Ovary (tissue), 9 donors: ENCODE results near the gene CELA2A. TPM values are rescaled to one million over a fixed set of nuclear protein-coding genes. Genes with fewer than 3 reads are reported as not detected.
"Not testable (repeated sequence)": the region's sequence is repeated elsewhere in the genome, so short reads cannot be mapped to it uniquely, and the experiment has no call there.

Source experiments
- DNase-seq, 5 donors: peaks; one replicate each; pipeline ENCODE4 v3.0.0-alpha.2; 2019 to 2020
- H3K27ac ChIP-seq, 2 donors: fragments of 200-600 bp; one replicate each; pipeline versions ENCODE4 v1.5.1 to v1.8.0; 2019 to 2022
- H3K27me3 ChIP-seq: fragments of 200-600 bp; one replicate; pipeline ENCODE4 v1.8.0; 2022
- H3K36me3 ChIP-seq: fragments of 200-600 bp; sonication (generic); one replicate; pipeline ENCODE4 v1.5.1; 2019
- H3K4me1 ChIP-seq: one replicate; pipeline ENCODE4 v1.8.1; 2013; ENCODE audit warnings: mild to moderate bottlenecking, moderate library complexity; ENCODE audit not compliant: insufficient read depth
- H3K4me3 ChIP-seq: fragments of 200-600 bp; sonication (generic); one replicate; pipeline ENCODE4 v1.5.1; 2017
- H3K9me3 ChIP-seq, 2 donors: fragments of 200-600 bp in 1 of 2; sonication (generic) in 1 of 2; one replicate each; pipeline versions ENCODE4 v1.5.1 to v1.8.1; 2013 to 2019; ENCODE audit warnings: mild to moderate bottlenecking in 1 of 2, moderate library complexity in 1 of 2
- CTCF ChIP-seq, 3 donors: fragments of 450-650 bp in 2 of 3; fragments of 200-600 bp in 1 of 3; IDR thresholded peaks; one replicate each; pipeline versions ENCODE4 v1.5.1 to v1.8.0; 2016 to 2022; ENCODE audit warnings: antibody characterized with exemption in 3 of 3, mild to moderate bottlenecking in 1 of 3
- EP300 ChIP-seq: sonication (generic); formaldehyde crosslinking; IDR thresholded peaks from one replicate; pipeline ENCODE4 v1.6.1; 2017; ENCODE audit warnings: antibody characterized with exemption
- POLR2A ChIP-seq: fragments of 450-650 bp; IDR thresholded peaks from one replicate; pipeline ENCODE4 v1.6.1; 2017; ENCODE audit warnings: antibody characterized with exemption, mild to moderate bottlenecking, moderate library complexity
- WGBS, 3 donors: extraction: QIAGEN DNeasy Blood & Tissue Kit in 1 of 3; methylation state at CpG; one replicate each; pipeline versions ENCODE4 v1.1.5 to v1.1.7; 2013 to 2017; 5-methylcytosine and 5-hydroxymethylcytosine counted together
- intact Hi-C, 4 donors: fragments of 100-400 bp; cut with DNase I; formaldehyde crosslinking; loops; one replicate each; pipeline versions ENCODE4 v1.11.0 to v1.15.1; 2022 to 2023
- polyA plus RNA-seq, 2 donors: library from polyadenylated mRNA; stranded (reverse); fragments of 200-250 nt in 1 of 2; fragments of 350-450 nt in 1 of 2; fragmentation: Illumina TruSeq in 1 of 2; extraction: RNeasy Lipid Tissue Mini Kit (QIAGEN cat#74804) in 1 of 2; gene quantifications; one replicate each; pipeline ENCODE4 v1.2.3, GENCODE V29; 2013 to 2014
- total RNA-seq, 7 donors: library from RNA; depleted of rRNA in 2 of 7; stranded (reverse); fragments of >200 nt in 2 of 7; fragmentation: NEBNext Ultra II Directional in 3 of 7; extraction: Animal tissue kit (Norgen Biotek cat#: 25700) in 3 of 7; gene quantifications; one replicate each; pipeline versions ENCODE4 v1.1.0 to v1.2.4, GENCODE V29; 2016 to 2023
- donor health status: DM: no; HTN: no; CAD: no; lungs with moderate emphysema.
- donor health status: DM: no; HTN: no; CAD: no.
- donor health status: Bipolar disorder and iron deficiency.
- donor health status: DM: yes; HTN: yes; CAD: no.
- donor health status: DM: no; HTN: no; CAD: no.
- donor health status: DM: yes; HTN: yes; CAD: no.

CELA2A gene
- total and polyA plus RNA-seq, 9 donors: 0.92 to 9.4 (median 5.0) TPM; not detected in 5

DNA sequence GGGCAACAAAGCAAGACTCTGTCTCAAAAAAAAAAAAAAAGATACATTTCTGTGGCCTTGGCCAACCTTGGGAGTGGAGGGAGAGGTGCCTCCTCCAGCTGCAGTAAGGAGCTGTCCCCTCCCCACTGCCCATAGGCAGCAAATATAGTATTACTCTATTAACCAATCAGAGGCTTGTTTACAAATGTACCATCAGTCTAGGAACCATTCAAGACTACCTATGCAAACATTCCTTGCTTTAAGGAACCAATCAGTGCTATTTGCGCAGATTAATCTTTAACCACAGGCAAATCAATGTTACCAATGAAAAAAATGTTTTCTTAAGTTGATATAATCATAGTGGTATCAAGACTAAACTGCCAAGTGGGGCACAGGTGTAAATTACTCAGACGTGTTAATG is 1.1 kb downstream of the CELA2A start:
- Histone ChIP-seq H3K27me3 (no peaks in the 10 kb centered on the region), H3K9me3 (no peaks in the 10 kb centered on the region), H3K4me1 (no peaks in the 10 kb centered on the region), H3K4me3 (no peak overlapping the region), H3K27ac (no peak overlapping the region), H3K36me3 (no peaks in the 10 kb centered on the region)
- TF ChIP-seq EP300 (no peak), POLR2A (no peak), CTCF (IDR thresholded peaks at IDR 0.05) (no peak)
- intact Hi-C loops: no loop called here
- 79 to 83% (median 79%) methylated on average over 2 of the region's 2 CpGs for WGBS, 3 donors
- DNase-seq: no peak

DNA sequence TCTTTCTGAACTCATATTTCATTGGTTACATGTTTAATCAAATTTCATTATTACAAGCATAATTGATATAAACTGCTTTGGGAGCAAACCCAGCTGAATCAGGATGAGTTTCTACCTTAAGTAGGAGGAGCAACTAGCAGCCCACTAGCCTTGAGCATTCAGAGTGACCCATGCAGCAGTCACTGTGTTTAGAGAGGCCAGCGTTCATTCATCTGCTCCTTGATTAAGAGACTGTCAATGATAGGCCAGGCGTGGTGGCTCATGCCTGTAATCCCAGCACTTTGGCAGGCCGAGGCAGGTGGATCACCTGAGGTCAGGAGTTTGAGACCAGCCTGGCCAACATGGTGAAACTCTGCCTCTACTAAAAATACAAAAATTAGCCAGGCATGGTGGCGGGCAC is 1.9 kb downstream of the CELA2A start:
- H3K27ac ChIP-seq, H3K4me1 ChIP-seq, H3K27me3 ChIP-seq, H3K36me3 ChIP-seq, DNase-seq, H3K4me3 ChIP-seq, intact Hi-C loops, H3K9me3 ChIP-seq: not testable (repeated sequence)
- 76 to 90% (median 83%) methylated on average over 4 of the region's 4 CpGs for WGBS, 3 donors

DNA sequence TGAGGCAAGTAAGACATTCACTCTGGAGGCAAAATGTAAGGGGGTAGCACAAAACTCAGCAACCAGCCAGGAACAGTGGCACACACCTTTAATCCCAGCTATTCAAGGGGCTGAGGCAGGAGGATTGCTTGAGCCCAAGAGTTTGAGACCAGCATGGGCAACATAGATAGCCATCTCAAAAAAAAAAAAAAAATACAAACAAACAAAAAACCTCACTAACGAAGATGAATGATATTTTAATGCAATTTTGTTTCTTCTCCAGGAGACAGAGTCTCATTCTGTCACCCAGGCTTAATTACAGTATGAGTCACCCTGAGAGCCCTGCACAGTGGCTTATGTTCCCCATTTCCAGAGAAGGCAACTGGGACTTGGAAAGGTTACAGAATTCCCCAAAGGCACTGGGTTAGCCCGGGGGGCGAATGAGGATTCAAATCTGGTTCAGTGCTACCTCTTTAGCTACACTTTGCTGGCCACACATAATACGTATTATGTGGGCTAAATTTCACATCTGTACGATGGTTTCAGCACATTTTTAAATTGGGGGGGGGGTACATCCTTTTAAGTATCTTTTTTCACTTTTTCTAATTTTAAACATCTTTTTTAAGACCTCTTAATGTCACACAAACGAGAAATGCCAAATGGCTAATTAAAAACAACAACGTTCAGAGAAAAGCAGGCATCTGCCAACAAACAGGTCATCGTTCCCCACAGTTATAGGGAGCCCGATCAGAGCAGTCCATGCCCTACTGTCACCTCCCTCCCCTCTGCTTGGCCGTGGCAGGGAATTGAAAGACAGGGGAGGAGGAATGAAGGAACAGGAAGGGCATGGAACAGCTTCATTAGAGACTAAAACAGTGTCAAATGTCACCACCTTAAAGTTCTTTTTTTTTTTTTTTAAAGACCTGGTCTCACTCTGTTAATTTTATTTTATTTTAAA is 3.5 kb downstream of the CELA2A start:
- Histone ChIP-seq H3K36me3 (no peaks in the 10 kb centered on the region), H3K9me3 (no peaks in the 10 kb centered on the region), H3K4me1 (no peaks in the 10 kb centered on the region), H3K4me3 (no peak overlapping the region), H3K27ac (no peak overlapping the region), H3K27me3 (no peaks in the 10 kb centered on the region)
- 50 to 58% (median 51%) methylated on average over 10 of the region's 10 CpGs for WGBS, 3 donors
- intact Hi-C loops: no loop called here
- DNase-seq: no peak
- TF ChIP-seq POLR2A (no peak), EP300 (no peak), CTCF (IDR thresholded peaks at IDR 0.05) (no peak)

DNA sequence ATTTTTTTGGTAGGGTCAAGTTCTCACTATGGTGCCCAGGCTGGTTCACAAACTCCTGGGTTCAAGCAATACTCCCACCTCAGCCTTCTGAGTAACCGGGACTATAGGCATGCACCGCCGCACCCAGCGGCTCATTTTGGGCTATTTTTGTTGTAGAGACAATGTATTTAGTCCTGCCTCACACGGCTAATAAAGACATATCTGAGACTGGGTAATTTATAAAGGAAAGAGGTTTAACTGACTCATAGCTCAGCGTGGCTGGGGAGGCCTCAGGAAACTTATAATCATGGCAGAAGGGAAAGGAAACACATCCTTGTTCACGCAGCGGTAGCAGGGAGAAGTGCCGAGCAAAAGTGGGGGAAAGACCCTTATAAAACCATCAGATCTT is 4.2 kb downstream of the CELA2A start:
- no peak for DNase-seq
- 87 to 92% (median 90%) methylated on average over 9 of the region's 9 CpGs for WGBS, 3 donors
- Histone ChIP-seq H3K27ac (no peak overlapping the region), H3K36me3 (no peaks in the 10 kb centered on the region), H3K27me3 (no peaks in the 10 kb centered on the region), H3K4me1 (no peaks in the 10 kb centered on the region), H3K4me3 (no peak overlapping the region), H3K9me3 (no peaks in the 10 kb centered on the region)
- TF ChIP-seq EP300: no peak
- no peak for TF ChIP-seq POLR2A
- no peak for TF ChIP-seq CTCF (IDR thresholded peaks at IDR 0.05)
- intact Hi-C loops: no loop called here

DNA sequence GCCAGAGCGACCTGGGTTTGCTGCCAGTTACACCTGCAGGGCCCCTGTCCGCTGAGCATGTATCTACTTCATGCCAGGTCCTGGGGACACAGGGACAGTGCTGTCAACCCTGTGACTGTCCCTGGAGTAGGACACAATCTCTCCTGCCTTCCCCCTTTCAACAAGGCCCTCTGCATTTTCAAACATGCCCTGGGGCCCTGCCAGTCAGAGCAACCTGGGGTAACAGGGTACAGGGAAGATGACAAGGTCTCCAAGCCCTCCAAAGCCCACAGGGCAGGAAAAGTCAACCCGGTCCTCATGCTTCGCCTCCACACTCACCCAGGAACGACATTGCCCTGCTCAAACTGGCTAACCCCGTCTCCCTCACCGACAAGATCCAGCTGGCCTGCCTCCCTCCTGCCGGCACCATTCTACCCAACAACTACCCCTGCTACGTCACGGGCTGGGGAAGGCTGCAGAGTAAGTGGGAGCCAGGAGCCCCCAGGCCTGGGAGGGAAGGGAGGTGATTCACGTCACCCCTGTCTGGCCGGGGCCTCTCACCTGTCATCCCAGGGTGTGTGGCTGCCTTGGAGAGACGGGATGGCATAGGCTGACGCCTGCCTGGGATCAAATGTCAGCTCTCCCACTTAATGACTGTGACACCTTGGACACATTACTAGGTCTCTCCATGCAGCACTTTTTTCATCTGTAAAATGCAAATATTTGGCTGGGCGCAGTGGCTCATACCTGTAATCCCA is 6.7 kb downstream of the CELA2A start:
- H3K4me1 ChIP-seq, H3K36me3 ChIP-seq, DNase-seq, H3K4me3 ChIP-seq, intact Hi-C loops, H3K27me3 ChIP-seq, H3K9me3 ChIP-seq, H3K27ac ChIP-seq: not testable (repeated sequence)
- WGBS, 3 donors: 71 to 76% (median 72%) methylated on average over 13 to 15 of the region's 15 CpGs

DNA sequence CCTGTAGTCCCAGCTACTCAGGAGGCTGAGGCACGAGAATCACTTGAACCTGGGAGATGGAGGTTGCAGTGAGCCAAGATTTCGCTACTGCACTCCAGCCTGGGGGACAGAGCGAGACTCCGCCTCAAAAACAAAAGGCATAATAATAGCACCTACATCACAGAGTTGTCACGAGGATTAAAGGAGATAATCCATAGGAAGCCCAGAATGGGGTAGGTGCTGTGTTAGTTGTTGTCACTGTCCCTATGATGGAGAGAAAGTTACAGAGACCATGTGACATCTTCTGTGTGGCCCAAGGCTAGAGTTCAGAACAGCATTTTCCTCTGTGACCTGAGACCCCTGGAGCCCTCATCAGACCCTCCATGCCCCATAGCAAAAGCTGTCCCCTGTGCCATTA is 7.4 kb downstream of the CELA2A start:
- H3K27me3 ChIP-seq, H3K27ac ChIP-seq, DNase-seq, H3K4me3 ChIP-seq, H3K9me3 ChIP-seq, H3K4me1 ChIP-seq, H3K36me3 ChIP-seq, intact Hi-C loops: not testable (repeated sequence)
- 94 to 97% (median 96%) methylated on average over 5 of the region's 5 CpGs for WGBS, 3 donors
